ENCODE measurements around the gene STK33. TPM values are rescaled to one million over a fixed set of nuclear protein-coding genes. Genes with fewer than 3 reads are reported as not detected.

Gene STK33
- total RNA-seq, 1 experiment from 2014 or later: 3.9 TPM

- POLR2A ChIA-PET: no interaction called here
These were observed 47.3 kb upstream of the STK33 start for GRCh38 chr11:8641332-8641731.

GRCh38 chr11:8640267-8640906 is 46.4 kb upstream of the STK33 start:
- peaks cover 12% of the 10 kb centered on the region; the same call in 1 of the 2 replicates for H3K36me3 ChIP-seq (ENCODE audit: control insufficient read depth, insufficient read depth, low read length)
- no peaks in the 10 kb centered on the region for H3K27me3 ChIP-seq (ENCODE audit: control insufficient read depth, insufficient read depth, low read length)
- ChIA-PET CTCF (interaction anchor here (0.6 kb wide), 1 partner anchor 178 kb away, joined by 3 read pairs; no protein-coding TSS in a partner anchor), POLR2A (interaction anchor here (0.5 kb wide), 1 partner anchor 173 kb away, joined by 3 read pairs; no protein-coding TSS in a partner anchor)
- no peak; the same call in 1 of the 2 replicates for ATAC-seq
- no peak for TF ChIP-seq TCF7L2 (IDR thresholded peaks at IDR 0.05; ENCODE audit: low read depth, low read length)
- TF ChIP-seq SIN3A (IDR thresholded peaks at IDR 0.05; ENCODE audit: borderline replicate concordance, insufficient read depth, low read depth, low read length): no peak
- TF ChIP-seq POLR2AphosphoS5 (IDR thresholded peaks at IDR 0.05; ENCODE audit: low read depth, low read length): no peak
- no peak for TF ChIP-seq CTCF (IDR thresholded peaks at IDR 0.05)
- no peak for TF ChIP-seq REST (IDR thresholded peaks at IDR 0.05; ENCODE audit: insufficient read depth in 1 of 2, low read depth in 2 of 2, low read length in 1 of 2)
- intact Hi-C loops (cut with micrococcal nuclease; ENCODE audit: unreplicated experiment) (no loop called here), in situ Hi-C loops (cut with HindIII; ENCODE audit: low pct_unique_long_range_greater_than_20kb, low sequenced_read_pairs) (no loop called here)
- no peaks in the 10 kb centered on the region for H3K4me1 ChIP-seq (ENCODE audit: control insufficient read depth, insufficient read depth, low read length)
- no peak overlapping the region for H3K27ac ChIP-seq (ENCODE audit: low read length)
- no TSS peak for BruUV-seq (replicated peaks)
- no peak for DNase-seq (ENCODE audit: low read depth, low spot score)
- no peaks in the 10 kb centered on the region for H3K9me3 ChIP-seq (ENCODE audit: control insufficient read depth, insufficient read depth, low read depth, low read length)
- no peak overlapping the region for H3K4me3 ChIP-seq (ENCODE audit: low read depth in 2 of 2, low read length in 2 of 2)

More at GRCh38 chr11:8641332-8641731, 47.3 kb upstream of the STK33 start:
- peaks cover 20% of the 10 kb centered on the region; the same call in 1 of the 2 replicates for H3K36me3 ChIP-seq (ENCODE audit: control insufficient read depth, insufficient read depth, low read length)
- CTCF ChIA-PET: no interaction called here
- no peaks in the 10 kb centered on the region for H3K4me1 ChIP-seq (ENCODE audit: control insufficient read depth, insufficient read depth, low read length)
- H3K4me3 ChIP-seq (ENCODE audit: low read depth in 2 of 2, low read length in 2 of 2): no peak overlapping the region
- no peak for DNase-seq (ENCODE audit: low read depth, low spot score)
- no peak for TF ChIP-seq TCF7L2 (IDR thresholded peaks at IDR 0.05; ENCODE audit: low read depth, low read length)
- TF ChIP-seq REST (IDR thresholded peaks at IDR 0.05; ENCODE audit: insufficient read depth in 1 of 2, low read depth in 2 of 2, low read length in 1 of 2): no peak
- no peak for TF ChIP-seq POLR2AphosphoS5 (IDR thresholded peaks at IDR 0.05; ENCODE audit: low read depth, low read length)
- TF ChIP-seq SIN3A (IDR thresholded peaks at IDR 0.05; ENCODE audit: borderline replicate concordance, insufficient read depth, low read depth, low read length): no peak
- no peak for TF ChIP-seq CTCF (IDR thresholded peaks at IDR 0.05)
- ATAC-seq: no peak
- no peaks in the 10 kb centered on the region for H3K9me3 ChIP-seq (ENCODE audit: control insufficient read depth, insufficient read depth, low read depth, low read length)
- no peaks in the 10 kb centered on the region for H3K27me3 ChIP-seq (ENCODE audit: control insufficient read depth, insufficient read depth, low read length)
- intact Hi-C loops (cut with micrococcal nuclease; ENCODE audit: unreplicated experiment) (no loop called here), in situ Hi-C loops (cut with HindIII; ENCODE audit: low pct_unique_long_range_greater_than_20kb, low sequenced_read_pairs) (no loop called here)
- no peak overlapping the region for H3K27ac ChIP-seq (ENCODE audit: low read length)
- no TSS peak for BruUV-seq (replicated peaks)

Measured in Panc1 (cell line).